Measurements from ENCODE around the gene PNP.
A peak's percentile ranks its signal among the peaks of the same experiment; 100 is the strongest.

Gene PNP

DNA sequence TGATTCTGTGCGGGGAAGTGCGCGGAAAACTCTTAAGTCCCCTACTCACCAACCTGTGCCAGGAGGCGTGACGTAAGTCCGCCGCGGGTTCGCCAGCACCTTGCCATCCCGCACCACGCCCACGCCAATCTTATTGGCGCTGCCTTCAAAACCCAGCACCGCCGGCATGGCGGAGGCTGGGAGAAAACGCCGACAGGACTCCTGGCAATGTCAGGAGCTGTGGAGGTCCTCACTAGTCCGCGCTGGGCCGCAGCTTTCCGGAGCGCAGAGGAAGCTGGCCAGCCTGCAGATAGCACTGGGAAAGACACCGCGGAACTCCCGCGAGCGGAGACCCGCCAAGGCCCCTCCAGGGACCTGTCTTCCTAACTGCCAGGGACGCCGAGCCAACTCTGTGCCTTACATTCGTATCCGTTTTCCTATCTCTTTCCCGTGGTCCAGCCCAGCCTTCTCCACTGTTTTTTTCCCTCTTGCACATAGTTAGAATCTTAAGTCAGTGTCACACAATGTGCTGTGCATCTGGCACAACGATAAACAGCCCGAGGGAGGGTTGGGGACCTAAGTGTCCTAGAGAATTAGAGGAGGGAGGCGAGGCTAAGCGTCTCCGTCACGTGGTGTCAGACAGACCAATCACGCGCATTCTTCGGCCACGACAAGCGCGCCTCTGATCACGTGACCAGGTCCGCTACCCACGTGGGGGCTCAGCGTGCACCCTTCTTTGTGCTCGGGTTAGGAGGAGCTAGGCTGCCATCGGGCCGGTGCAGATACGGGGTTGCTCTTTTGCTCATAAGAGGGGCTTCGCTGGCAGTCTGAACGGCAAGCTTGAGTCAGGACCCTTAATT lies 14.5 kb upstream of the PNP start, which contains the start of the genes APEX1 and OSGEP:
APEX1 (plus strand) TSS at position 711 of the 839 bp plus-strand sequence. CDS start 420 bp downstream, outside the sequence.
OSGEP (minus strand) TSS at position 297 of the 839 bp plus-strand sequence; CDS start at position 168, 129 bp downstream.
- peak within 1 kb of the TSS; percentile 98 for H3K4me3 ChIP-seq (ENCODE audit: low read depth, low read length)

DNA sequence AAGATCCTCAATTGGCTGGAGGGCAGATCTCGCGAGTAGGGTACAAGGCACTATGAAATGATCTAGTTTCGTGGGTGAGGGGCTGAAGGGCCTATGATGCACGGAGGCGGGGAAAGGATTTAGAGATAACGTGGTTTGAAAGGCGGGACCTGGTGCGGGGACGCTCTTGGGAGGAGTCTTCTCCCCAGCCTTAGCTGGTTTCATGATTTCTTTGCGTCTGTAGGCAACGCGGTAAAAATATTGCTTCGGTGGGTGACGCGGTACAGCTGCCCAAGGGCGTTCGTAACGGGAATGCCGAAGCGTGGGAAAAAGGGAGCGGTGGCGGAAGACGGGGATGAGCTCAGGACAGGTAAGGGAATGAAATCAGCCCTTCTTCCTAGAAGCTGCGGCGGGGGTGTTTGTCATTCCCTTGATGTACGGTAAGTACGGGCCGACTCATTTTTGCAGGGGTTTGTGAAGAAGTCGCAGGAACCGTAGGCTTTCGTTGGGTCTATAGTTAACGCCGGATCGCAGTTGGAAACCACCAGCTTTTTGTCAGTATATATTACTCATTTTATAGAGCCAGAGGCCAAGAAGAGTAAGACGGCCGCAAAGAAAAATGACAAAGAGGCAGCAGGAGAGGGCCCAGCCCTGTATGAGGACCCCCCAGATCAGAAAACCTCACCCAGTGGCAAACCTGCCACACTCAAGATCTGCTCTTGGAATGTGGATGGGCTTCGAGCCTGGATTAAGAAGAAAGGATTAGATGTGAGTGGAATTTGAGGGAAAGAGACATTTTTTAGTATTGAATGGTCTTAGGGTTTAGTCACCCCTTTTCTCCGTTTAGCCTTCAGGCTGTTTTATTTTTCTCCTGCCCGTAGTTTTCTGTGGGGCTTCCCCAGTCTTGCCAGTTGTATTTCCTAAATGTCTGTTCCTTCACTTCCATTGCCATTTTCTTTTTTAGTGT lies 13.6 kb upstream of the PNP start:
- peak overlapping the region; percentile 98 for H3K4me3 ChIP-seq (ENCODE audit: low read depth, low read length)

DNA sequence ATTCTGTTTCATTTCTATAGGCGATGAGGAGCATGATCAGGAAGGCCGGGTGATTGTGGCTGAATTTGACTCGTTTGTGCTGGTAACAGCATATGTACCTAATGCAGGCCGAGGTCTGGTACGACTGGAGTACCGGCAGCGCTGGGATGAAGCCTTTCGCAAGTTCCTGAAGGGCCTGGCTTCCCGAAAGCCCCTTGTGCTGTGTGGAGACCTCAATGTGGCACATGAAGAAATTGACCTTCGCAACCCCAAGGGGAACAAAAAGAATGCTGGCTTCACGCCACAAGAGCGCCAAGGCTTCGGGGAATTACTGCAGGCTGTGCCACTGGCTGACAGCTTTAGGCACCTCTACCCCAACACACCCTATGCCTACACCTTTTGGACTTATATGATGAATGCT lies 12.2 kb upstream of the PNP start:
- H3K4me3 ChIP-seq (ENCODE audit: low read depth, low read length), result no peak overlapping the region

DNA sequence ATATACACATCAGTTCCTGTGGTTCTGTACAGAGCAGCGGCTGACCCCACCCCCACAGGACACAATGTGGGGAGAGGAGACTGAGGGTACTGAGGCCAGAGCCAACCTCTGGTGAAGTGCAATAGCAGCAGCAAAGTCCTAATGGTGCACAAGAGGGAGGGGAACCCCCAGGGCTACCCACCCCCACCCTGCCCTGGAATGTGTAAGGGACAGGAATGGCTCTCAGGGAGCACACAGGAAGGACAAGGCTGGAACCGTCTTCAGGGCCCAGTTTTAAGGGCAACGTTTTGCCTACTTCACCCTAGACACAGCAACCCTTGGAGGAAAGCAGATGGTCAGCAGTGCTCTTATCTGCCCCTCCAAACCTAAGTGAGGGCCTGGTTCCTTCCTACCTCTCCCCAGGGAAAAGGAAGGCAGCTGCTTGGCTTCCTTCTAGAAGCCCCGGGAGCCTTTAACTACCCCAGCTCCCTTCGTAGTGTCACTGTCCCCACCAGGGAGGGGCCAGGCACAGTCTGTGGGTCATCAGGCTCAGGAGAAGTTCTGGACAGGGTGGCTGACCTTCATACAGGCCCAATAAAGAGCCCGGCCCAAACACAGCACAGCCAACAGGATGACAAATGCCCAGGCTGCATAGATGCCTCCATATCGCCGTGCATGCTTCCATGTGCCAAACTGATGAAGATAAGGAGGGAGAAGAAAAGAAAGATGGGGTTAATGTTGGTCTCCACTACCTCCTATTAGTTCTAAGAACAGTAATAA lies 11.0 kb upstream of the PNP start:
- no peak overlapping the region for H3K4me3 ChIP-seq (ENCODE audit: low read depth, low read length)

DNA sequence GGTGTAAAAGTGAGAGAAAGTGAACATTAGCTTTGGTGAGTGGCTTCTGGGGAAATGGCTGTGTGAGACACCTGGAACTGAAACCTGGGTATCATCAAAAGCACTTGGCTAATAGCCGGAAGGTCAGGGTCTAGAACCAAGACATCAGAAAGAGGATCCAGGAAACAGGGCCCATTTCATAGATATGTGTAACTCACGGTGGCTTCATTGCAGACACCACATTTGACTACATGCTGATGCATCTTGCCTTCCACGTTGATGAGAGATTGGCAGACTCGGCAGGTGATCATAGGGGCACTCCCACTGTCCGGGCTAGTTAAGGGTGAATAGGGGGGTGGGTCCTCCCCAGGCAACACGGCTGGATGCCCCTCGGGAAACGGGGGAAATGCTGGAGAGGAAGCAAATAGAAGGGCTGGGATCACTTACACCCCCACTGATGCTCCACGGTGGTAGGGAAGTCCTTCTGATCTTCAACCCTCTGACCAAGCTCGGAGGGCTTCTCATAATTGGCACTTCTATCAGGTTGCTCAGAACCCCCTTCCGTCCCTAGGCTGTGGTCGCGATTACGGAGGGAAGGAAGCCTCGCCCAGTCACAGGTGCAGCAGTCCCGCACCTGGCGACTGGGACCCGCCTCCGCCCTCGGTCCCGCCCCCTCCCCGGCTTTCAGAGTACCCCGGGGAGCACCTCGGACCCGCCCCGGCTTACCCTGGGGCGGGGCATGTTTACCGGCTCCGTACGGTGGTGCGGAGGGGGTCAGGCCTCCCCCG lies 8.6 kb upstream of the PNP start:
- peak overlapping the region; percentile 84 for H3K4me3 ChIP-seq (ENCODE audit: low read depth, low read length)

DNA sequence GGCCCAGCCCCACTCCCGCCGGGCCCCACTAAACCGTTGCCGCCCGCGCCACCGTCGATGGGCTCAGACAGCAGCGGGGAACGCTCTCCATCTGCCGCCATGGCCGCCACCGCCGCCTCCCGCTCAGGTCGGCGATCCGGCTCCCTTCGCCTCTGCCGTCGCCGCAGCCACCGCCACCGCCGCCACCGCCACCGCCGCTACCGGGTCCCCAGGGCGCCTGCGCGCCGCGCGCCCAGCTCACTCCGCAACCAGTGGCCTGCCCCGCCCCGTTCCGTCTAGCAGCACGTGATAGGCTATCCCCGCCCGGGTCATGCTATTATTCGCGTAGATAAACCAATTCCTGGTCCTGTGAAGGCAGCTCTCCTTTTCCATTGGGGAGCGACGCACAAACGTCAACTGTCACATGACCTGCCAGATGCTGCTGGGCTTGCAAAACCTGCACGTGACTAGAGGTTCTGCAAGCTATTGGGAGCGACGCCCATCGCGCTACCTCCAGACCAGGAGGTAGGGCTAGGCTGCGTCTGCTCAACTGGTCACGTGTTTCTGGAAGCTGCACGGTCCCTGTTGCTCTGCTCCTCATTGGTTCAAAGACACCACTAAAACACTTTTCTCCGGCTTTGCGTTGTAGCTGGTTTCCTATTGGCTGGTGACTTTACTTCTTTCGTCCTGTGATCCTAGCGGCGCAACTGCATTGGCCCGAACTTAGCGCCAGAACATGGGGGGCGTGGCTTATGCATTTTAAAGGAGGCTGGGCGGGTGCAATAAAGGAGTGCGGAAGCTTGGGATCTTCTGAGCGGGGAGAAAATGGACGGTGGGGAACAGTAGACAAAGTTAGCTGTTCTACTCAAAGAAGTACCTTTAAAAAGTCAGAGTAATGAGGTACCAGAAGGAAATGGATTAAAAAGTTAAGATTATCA lies 7.7 kb upstream of the PNP start, which contains the start of gene PIP4P1:
PIP4P1 (minus strand) TSS at position 210 of the 917 bp plus-strand sequence; CDS start at position 101, 109 bp downstream.
- H3K4me3 ChIP-seq (ENCODE audit: low read depth, low read length), result peak within 1 kb of the TSS; percentile 84

DNA sequence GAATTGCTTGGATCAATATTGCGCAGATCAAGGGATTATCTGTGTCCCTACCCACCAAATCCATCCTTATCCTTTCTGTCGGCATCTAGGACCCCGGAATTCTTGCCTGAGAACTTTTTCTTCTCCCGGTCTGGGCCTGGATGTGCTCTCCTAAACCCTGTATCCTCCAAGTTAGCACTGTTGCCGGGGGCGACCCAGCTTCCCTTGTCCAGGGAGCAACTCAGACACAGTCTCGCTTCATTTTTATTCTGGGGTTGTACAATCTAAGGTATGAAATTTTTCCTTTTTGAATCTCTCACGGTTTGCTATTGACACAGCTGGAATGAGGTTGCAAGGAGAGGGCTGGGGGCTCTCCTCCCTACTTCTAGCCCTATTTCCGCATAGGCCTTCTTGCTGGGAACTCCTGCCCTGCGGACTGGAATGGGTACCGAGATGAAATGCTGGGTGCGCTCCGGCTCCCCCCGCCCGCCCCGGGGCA lies 403 bp upstream of the PNP start:
- H3K4me3 ChIP-seq (ENCODE audit: low read depth, low read length), result peak overlapping the region; percentile 91

DNA sequence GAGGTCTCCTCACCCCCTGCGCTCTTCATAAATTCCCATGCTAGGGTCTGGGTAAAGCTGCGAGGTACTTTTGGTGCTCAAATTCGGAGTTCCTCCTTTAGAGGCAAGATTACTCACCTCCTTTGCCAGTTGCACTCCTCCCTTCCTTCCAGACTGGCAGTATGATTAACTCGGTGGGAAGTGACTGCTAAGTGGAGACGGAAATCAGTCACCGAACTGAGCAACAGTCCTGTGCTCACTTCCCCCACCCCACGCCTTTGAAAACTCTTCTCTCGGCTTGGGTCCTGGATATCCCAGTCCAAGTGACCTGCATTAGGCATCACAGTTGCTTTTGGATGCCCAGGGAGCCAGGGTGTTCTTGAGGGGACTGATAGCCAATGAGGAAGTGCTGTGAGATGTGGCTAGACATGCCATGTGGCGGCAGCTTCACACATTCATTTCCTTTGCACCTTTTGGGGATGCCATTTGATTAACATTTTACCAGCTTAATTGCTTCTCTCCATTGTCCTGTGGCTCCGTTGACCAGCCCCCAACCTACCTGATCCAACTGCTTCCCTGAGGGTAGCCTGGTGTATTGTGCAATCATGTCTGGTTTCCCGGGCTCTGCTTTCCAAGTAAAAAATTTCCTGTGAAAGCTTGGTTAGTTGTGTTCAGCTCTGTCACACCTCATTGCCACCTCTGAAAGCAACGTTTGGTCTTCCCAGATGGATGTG lies 840 bp downstream of the PNP start:
- peak overlapping the region; percentile 91 for H3K4me3 ChIP-seq (ENCODE audit: low read depth, low read length)

DNA sequence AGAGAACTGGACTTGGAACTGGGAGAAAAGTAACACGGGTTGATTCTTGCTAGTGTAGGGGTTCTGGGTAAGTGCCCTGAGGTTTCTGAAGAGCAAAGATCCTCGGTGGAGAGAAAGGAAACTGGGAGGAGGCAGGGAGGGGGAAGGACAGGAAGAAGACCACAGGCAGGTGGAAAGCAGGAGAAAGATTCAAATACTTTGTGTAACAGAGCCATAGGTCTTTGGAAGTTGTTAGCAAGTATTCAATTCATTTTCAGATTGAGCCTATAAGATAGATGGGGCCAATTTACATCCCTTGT lies 1.3 kb downstream of the PNP start:
- H3K4me3 ChIP-seq (ENCODE audit: low read depth, low read length), result peak overlapping the region; percentile 91

DNA sequence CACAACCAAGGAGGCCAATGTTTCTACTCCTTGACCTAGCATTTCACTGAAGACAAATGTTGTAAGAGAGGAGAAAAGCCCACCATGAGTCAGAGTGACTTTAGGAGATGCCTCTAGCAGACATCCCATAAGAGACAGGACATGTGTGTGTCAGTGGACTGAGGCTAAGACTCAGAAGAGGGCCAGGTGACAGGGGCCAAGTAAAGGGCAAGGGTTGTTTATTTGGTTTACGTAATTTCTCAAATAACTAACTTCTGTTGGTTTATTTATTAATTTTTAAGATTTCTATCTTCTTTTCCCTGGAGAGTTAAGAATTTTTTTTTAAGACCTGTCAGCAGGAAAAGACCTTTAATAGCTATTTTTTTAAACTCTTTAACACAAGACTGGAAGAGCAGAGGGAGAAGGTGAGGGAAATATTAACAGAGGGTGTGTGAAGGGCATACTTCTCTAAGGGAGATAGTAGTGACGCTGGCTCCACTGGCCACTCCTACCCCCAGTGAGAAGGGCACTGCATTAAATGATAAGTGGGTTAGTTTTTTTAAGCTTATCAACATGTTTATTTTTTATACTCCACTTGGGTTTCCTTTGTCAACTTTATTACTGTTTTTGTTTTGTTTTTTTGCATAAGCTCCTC lies 3.4 kb downstream of the PNP start:
- H3K4me3 ChIP-seq (ENCODE audit: low read depth, low read length), result no peak overlapping the region

DNA sequence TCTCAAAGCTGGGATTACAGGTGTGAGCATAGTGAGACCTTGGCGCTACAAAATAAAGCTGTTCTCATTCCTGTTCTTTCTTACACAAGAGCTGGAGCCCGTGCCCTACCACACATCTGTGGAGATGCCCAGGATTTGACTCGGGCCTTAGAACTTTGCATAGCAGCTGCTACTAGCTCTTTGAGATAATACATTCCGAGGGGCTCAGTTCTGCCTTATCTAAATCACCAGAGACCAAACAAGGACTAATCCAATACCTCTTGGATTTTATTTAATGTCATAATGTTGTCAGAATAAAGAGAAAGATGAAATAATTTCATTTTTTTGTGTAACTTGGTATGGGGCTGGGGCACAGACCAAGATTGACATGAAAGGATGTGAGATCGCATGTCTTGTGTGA lies 7.6 kb downstream of the PNP start:
- H3K4me3 ChIP-seq (ENCODE audit: low read depth, low read length), result no peak overlapping the region

DNA sequence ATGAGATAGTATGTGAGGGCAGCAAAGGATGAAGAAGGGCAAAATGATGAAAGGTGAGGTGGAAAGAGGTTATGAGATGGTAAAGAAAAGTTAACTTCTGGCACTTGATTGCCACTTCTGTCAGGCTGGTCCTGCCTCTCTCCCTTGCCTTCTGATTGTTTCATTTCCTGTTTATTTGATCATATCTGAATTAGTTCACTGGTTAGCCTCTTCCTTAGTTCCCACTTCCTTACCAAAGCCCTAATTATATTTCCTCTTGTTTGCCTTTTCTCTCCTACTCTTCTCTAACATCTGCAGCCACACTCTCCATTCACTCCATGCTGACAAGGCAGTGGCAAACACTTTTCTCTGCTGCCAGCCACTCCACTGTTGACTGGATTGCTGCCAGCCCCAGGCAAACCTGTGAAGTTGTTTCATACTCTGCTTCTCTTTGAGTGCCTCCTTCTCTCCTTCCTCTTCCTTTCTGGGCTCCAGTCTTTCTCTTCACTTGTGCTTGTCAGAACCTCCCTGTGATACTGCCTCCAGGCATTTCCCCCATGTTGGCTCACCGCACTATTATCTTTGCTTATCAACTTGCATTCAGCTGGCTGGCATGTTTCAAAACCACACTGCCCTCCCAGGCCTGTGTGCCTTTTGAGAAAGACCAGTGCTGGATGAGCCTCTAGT lies 8.1 kb downstream of the PNP start:
- H3K4me3 ChIP-seq (ENCODE audit: low read depth, low read length), result no peak overlapping the region

DNA sequence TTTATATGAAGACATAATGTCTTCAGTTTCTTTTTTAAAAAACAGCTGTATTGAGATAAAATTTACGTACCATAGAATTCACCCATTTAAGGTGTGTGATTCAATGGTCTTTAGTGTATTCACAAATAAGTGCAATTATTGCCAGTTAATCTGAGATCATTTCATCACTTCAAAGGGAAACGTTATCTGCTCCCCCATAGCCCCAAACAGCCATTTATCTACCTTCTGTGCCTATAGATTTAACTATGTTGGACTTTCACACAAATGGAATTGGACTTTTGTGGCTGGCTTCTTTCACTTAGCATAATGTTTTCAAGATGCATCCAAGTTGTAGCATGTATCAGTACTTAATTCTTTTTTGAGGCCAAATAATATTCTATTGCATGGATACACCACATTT lies 9.7 kb downstream of the PNP start:
- H3K4me3 ChIP-seq (ENCODE audit: low read depth, low read length), result no peak overlapping the region

DNA sequence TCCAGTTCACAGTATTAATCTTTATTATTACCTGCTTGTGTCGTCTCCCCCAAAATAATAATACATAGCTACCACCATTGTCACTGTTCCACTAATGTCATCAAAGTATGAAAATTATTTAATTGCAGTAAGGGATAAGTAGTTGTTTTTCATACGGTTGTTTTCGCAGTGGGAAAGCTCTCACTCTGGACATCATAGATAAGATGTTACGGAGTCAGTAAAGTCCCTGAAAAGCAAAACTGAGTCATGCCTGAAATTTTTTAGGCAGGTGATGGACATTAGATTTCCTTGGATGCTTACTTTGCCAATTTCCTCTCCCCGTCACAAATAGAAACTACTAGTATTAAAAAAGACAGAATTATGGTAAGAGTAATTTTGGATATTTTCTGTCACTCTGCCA lies 13.2 kb downstream of the PNP start:
- H3K4me3 ChIP-seq (ENCODE audit: low read depth, low read length), result no peak overlapping the region

DNA sequence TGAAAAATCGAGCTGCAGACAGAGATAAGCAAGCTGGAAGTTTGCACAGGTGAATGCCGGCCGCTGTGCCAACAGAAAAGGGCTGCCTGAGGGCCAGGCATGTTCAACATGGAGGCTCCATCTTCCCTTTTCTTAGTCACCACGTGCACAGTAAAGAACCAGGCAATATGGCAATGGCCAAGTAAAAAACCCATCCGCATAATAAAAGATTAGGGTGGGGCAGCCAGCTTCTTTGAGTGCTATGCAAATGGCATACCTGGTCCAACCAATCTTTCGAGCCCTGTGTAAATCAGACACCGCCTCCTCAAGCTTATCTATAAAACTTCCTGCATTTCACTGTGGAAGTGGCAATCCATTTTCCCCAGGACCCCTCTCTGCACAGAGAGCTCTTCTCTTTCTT lies 16.7 kb downstream of the PNP start:
- H3K4me3 ChIP-seq (ENCODE audit: low read depth, low read length), result no peak overlapping the region

DNA sequence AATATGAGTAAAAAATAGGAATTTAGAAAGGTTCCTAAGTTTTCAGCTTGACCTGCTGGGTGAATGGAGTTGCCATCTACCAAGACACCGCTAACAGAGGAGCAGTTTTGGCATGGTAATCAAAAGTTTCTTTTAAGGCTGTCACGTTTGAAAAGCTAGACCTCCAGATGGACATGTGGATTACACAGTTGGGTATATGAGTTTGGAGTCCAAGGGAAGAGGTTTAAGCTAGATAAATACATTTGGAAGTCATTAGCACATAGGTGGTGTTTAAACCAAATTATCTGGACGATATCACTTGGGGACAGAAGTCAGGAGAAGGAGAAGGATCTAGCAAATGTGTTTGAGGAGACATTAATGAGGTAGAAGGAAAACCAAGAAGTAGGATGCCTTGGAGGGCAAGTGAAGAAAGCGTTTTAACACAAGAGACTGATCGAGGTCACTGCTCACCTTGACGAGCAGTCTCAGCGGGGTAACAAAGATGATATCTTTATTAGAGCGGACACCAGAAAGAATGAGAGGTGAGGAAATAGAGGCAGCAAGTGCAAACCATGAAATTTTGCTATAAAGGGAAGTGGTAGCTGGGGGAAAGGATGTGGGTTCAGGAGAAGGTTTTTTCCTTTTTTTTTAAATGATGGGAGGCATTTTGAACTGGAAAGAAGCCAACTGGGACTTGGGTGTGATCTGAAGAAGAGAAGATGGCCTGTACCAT lies 17.6 kb downstream of the PNP start:
- no peak overlapping the region for H3K4me3 ChIP-seq (ENCODE audit: low read depth, low read length)

DNA sequence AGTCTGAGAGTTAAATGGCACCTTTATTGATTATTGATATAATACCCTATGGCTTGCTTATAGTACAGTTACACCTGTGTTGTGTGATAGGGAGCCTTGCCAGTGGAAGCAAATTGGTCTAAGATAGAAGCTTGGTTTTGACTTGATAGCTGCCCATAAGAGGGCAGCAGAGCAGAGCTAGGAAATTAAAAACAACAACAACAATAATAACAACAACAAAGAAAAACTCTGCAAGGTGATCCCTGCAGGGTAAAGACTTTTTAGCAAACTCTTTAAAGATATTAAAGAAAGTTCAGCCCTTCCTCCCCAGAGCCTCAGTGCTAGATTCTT lies 18.2 kb downstream of the PNP start:
- no peak overlapping the region for H3K4me3 ChIP-seq (ENCODE audit: low read depth, low read length)
